CD14-positive monocyte (primary cell): Measurements from ENCODE around the gene SLC22A23. TPM values are rescaled to one million over a fixed set of nuclear protein-coding genes. Genes with fewer than 3 reads are reported as not detected.

Experiments
- DNase-seq, 3 donors: peaks; one replicate each; pipeline ENCODE4 v3.0.0-alpha.2; 2011 to 2022
- H2AFZ ChIP-seq: 2 replicates; pipeline ENCODE4 v1.6.0; 2012; ENCODE audit warnings: mild to moderate bottlenecking, low read depth, low read length, inconsistent platforms; ENCODE audit not compliant: insufficient read depth, poor library complexity, severe bottlenecking
- H3K27ac ChIP-seq, 2 donors: 1 replicate in 1 of 2; 2 replicates in 1 of 2; pipeline ENCODE4 v1.5.1; 2012 to 2013; ENCODE audit warnings: low read length in 2 of 2, control low read depth in 1 of 2, inconsistent platforms in 1 of 2, low read depth in 1 of 2, mild to moderate bottlenecking in 1 of 2
- H3K27me3 ChIP-seq, 2 donors: one replicate each; pipeline versions ENCODE4 v1.6.0 to v1.6.1; 2011 to 2013; ENCODE audit warnings: low read length in 2 of 2; ENCODE audit not compliant: control insufficient read depth in 2 of 2, insufficient read depth in 2 of 2
- H3K36me3 ChIP-seq, 2 donors: replicated peaks in 1 of 2; 1 replicate in 1 of 2; 2 replicates in 1 of 2; pipeline versions ENCODE4 v1.5.1 to v1.6.1; 2012 to 2013; ENCODE audit warnings: low read length in 2 of 2, control low read depth in 1 of 2, inconsistent platforms in 1 of 2, mild to moderate bottlenecking in 1 of 2; ENCODE audit not compliant: insufficient read depth in 2 of 2, control insufficient read depth in 1 of 2
- H3K4me1 ChIP-seq, 2 donors: 1 replicate in 1 of 2; 2 replicates in 1 of 2; pipeline versions ENCODE4 v1.5.1 to v1.6.1; 2012 to 2013; ENCODE audit warnings: low read length in 2 of 2, control low read depth in 1 of 2, inconsistent platforms in 1 of 2, mild to moderate bottlenecking in 1 of 2, moderate library complexity in 1 of 2; ENCODE audit not compliant: insufficient read depth in 2 of 2, control insufficient read depth in 1 of 2
- H3K4me2 ChIP-seq: replicated peaks from 2 replicates; pipeline ENCODE3; 2012; ENCODE audit warnings: low read length, moderate library complexity, mild to moderate bottlenecking; ENCODE audit not compliant: poor library complexity, severe bottlenecking; ENCODE audit errors: extremely low read depth
- H3K4me3 ChIP-seq, 3 experiments: fragments of 200-600 bp in 1 of 3; sonication (generic) in 1 of 3; replicated peaks in 1 of 3; 1 replicate in 2 of 3; 2 replicates in 1 of 3; pipeline ENCODE4 v1.5.1; 2011 to 2013; ENCODE audit warnings: low read length in 3 of 3, mild to moderate bottlenecking in 3 of 3, control low read depth in 2 of 3, low read depth in 2 of 3, inconsistent platforms in 1 of 3, moderate library complexity in 1 of 3
- H3K79me2 ChIP-seq: 2 replicates; pipeline ENCODE4 v1.6.0; 2012; ENCODE audit warnings: mild to moderate bottlenecking, control low read depth, inconsistent platforms, low read length, moderate library complexity; ENCODE audit not compliant: insufficient read depth
- H3K9ac ChIP-seq: 2 replicates; pipeline ENCODE4 v1.6.0; 2017; ENCODE audit warnings: low read length, mild to moderate bottlenecking; ENCODE audit not compliant: insufficient read depth, poor library complexity, severe bottlenecking
- H3K9me3 ChIP-seq, 2 donors: replicated peaks in 1 of 2; 1 replicate in 1 of 2; 2 replicates in 1 of 2; pipeline versions ENCODE4 v1.5.1 to v1.6.1; 2012 to 2013; ENCODE audit warnings: low read length in 2 of 2, control low read depth in 1 of 2; ENCODE audit not compliant: control insufficient read depth in 1 of 2, insufficient read depth in 1 of 2
- H4K20me1 ChIP-seq: 2 replicates; pipeline ENCODE4 v1.6.0; 2012; ENCODE audit warnings: mild to moderate bottlenecking, low read length, control low read depth, moderate library complexity; ENCODE audit not compliant: insufficient read depth
- H3K27ac Mint-ChIP-seq, 7 donors: one replicate each; pipeline ENCODE4 v1.8.0; 2020; ENCODE audit warnings: mild to moderate bottlenecking in 7 of 7, mixed read lengths in 7 of 7, moderate library complexity in 6 of 7, inconsistent platforms in 2 of 7
- H3K27me3 Mint-ChIP-seq, 3 donors: one replicate each; pipeline ENCODE4 v1.8.0; 2021 to 2022; ENCODE audit warnings: low read depth in 3 of 3, mild to moderate bottlenecking in 3 of 3, mixed read lengths in 3 of 3, moderate library complexity in 3 of 3, inconsistent platforms in 1 of 3
- H3K36me3 Mint-ChIP-seq, 2 donors: one replicate each; pipeline ENCODE4 v1.8.0; 2020; ENCODE audit warnings: mixed read lengths in 2 of 2, inconsistent platforms in 1 of 2, mild to moderate bottlenecking in 1 of 2
- H3K4me1 Mint-ChIP-seq: one replicate; pipeline ENCODE4 v1.8.0; 2020; ENCODE audit warnings: mild to moderate bottlenecking, mixed read lengths
- H3K4me3 Mint-ChIP-seq, 2 donors: one replicate each; pipeline ENCODE4 v1.8.0; 2020; ENCODE audit warnings: mild to moderate bottlenecking in 2 of 2, mixed read lengths in 2 of 2, moderate library complexity in 1 of 2
- H3K9me3 Mint-ChIP-seq, 7 donors: one replicate each; pipeline ENCODE4 v1.8.0; 2020 to 2022; ENCODE audit warnings: mixed read lengths in 7 of 7, mild to moderate bottlenecking in 6 of 7, moderate library complexity in 6 of 7, inconsistent platforms in 2 of 7
- WGBS: methylation state at CpG from one replicate; pipeline ENCODE4 v1.1.5; 2013; ENCODE audit warnings: missing lambda C conversion rate; ENCODE audit not compliant: insufficient coverage; 5-methylcytosine and 5-hydroxymethylcytosine counted together
- intact Hi-C, 2 donors: fragments of 100-400 bp; cut with micrococcal nuclease; formaldehyde crosslinking; loops; one replicate each; pipeline versions ENCODE4 v1.15.0 to v1.15.1; 2023
- polyA plus RNA-seq, 3 donors: library from polyadenylated mRNA; depleted of rRNA in 1 of 3; unstranded in 2 of 3; stranded (reverse) in 1 of 3; fragments of 300-500 nt in 2 of 3; fragments of >200 nt in 1 of 3; fragmentation: Illumina TruSeq in 2 of 3; gene quantifications; 1 replicate in 2 of 3; 2 replicates in 1 of 3; pipeline ENCODE4 v1.2.3, GENCODE V29; 2012 to 2021
- TF ChIP-seq, protein P1 (sequence below): fragments of 200-600 bp; IDR thresholded peaks from one replicate; pipeline ENCODE4 v1.8.0; 2022; ENCODE audit warnings: antibody characterized with exemption, mild to moderate bottlenecking

The SLC22A23 gene
- polyA plus RNA-seq, 3 donors: 0.08 TPM; not detected in 2

DNA sequence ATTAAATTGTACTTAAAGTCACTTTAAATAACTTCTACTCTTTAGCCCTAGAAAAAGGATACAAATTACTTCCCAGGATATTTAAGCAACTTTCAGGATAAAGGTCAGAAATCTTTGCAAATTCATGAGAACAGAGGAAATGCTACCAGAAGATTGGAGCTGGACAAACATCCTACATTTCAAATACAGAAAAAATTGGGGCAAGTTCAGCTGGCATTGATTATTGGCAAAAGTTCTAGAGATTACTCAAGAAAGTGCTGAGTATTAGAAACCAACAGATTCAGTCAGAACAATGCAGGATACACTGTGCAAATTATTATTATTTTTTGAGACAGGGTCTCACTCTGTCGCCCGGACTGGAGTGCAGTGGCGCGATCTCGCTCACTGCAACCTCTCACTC is 6.0 kb downstream of the SLC22A23 start:
- no peak overlapping the region for H2AFZ ChIP-seq
- Mint-ChIP-seq H3K27me3 (peaks cover 20 to 25% (median 20%) of the 10 kb centered on the region in 3 donors), H3K27ac (no peak overlapping the region), H3K4me3 (no peak overlapping the region), H3K36me3 (no peaks in the 10 kb centered on the region), H3K9me3 (peaks cover 0 to 3% (median 0%) of the 10 kb centered on the region in 7 donors), H3K4me1 (no peaks in the 10 kb centered on the region)
- no peak for DNase-seq
- H3K79me2 ChIP-seq: no peaks in the 10 kb centered on the region
- no peak overlapping the region for H3K4me3 ChIP-seq
- peaks cover 36 to 41% of the 10 kb centered on the region in 2 donors for H3K27me3 ChIP-seq
- no peak overlapping the region for H3K4me2 ChIP-seq
- H3K9ac ChIP-seq: no peak overlapping the region
- no peak overlapping the region for H3K27ac ChIP-seq
- peaks cover 0 to 17% of the 10 kb centered on the region in 2 donors for H3K9me3 ChIP-seq
- intact Hi-C loops: no loop called here
- H4K20me1 ChIP-seq: no peaks in the 10 kb centered on the region
- TF ChIP-seq, protein P1, sequence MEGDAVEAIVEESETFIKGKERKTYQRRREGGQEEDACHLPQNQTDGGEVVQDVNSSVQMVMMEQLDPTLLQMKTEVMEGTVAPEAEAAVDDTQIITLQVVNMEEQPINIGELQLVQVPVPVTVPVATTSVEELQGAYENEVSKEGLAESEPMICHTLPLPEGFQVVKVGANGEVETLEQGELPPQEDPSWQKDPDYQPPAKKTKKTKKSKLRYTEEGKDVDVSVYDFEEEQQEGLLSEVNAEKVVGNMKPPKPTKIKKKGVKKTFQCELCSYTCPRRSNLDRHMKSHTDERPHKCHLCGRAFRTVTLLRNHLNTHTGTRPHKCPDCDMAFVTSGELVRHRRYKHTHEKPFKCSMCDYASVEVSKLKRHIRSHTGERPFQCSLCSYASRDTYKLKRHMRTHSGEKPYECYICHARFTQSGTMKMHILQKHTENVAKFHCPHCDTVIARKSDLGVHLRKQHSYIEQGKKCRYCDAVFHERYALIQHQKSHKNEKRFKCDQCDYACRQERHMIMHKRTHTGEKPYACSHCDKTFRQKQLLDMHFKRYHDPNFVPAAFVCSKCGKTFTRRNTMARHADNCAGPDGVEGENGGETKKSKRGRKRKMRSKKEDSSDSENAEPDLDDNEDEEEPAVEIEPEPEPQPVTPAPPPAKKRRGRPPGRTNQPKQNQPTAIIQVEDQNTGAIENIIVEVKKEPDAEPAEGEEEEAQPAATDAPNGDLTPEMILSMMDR: no peak
- no peaks in the 10 kb centered on the region for H3K36me3 ChIP-seq
- WGBS: 98% methylated on average over 5 of the region's 5 CpGs
- H3K4me1 ChIP-seq: peaks cover 4 to 5% of the 10 kb centered on the region in 2 donors

DNA sequence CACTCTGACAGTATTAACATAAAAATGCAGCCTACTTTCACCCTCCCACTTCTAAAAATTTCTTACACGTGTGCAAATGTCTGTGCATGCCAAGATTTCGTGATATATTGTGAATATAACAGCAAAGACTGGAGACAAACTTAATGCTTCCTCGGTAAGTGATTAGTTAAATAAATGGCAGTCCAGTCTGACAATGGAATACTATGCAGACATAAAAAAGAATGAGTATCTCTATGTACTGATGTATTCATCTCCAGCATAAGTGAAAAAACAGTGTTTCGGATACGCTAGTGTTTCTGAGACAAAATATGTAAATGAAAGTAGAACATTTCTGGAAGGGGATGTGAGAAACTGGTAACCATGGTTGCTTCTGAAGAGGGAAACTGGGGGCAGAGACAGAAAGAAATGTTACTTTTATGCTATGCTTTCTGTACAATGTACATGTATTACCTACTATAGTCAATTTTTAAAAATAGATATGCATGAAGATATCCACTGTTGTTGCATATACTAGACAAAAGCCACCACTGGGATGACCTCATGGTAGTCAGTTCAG is 7.0 kb downstream of the SLC22A23 start:
- H3K4me1 Mint-ChIP-seq: no peaks in the 10 kb centered on the region
- TF ChIP-seq, protein P1: no peak
- no peak overlapping the region for H3K27ac Mint-ChIP-seq

More for the DNA sequence above, 7.0 kb downstream of the SLC22A23 start:
- no peak for DNase-seq
- no peaks in the 10 kb centered on the region for H3K36me3 ChIP-seq
- no peaks in the 10 kb centered on the region for H3K79me2 ChIP-seq
- Mint-ChIP-seq H3K27me3 (peaks cover 20 to 25% (median 21%) of the 10 kb centered on the region in 3 donors), H3K4me3 (no peak overlapping the region), H3K36me3 (no peaks in the 10 kb centered on the region), H3K9me3 (peaks cover 0 to 3% (median 0%) of the 10 kb centered on the region in 7 donors)
- no peaks in the 10 kb centered on the region for H3K4me1 ChIP-seq
- no peak overlapping the region for H3K9ac ChIP-seq
- H3K27ac ChIP-seq: no peak overlapping the region
- no CpG with 5 or more reads among the region's 5 CpGs for WGBS
- H4K20me1 ChIP-seq: no peaks in the 10 kb centered on the region
- H3K9me3 ChIP-seq: peaks cover 0 to 6% of the 10 kb centered on the region in 2 donors
- H3K27me3 ChIP-seq: peaks cover 25 to 31% of the 10 kb centered on the region in 2 donors
- no peak overlapping the region for H2AFZ ChIP-seq
- intact Hi-C loops: no loop called here
- H3K4me2 ChIP-seq: no peak overlapping the region
- no peak overlapping the region for H3K4me3 ChIP-seq
